Coronary artery (tissue), 2 donors: ENCODE data around the gene ATP9B.

Source experiments
- DNase-seq: peaks from one replicate; pipeline ENCODE4 v3.0.0-alpha.2; 2017; ENCODE audit warnings: low spot score
- H3K27ac ChIP-seq, 2 donors: fragments of 200-600 bp; sonication (generic); one replicate each; pipeline ENCODE4 v1.5.1; 2016 to 2019
- H3K4me3 ChIP-seq: fragments of 200-600 bp; sonication (generic); 2 replicates; pipeline ENCODE4 v1.5.1; 2016; ENCODE audit warnings: mild to moderate bottlenecking, moderate library complexity
- CTCF ChIP-seq: fragments of 200-600 bp; sonication (generic); IDR thresholded peaks from one replicate; pipeline ENCODE4 v1.5.1; 2019; ENCODE audit warnings: antibody characterized with exemption

The ATP9B gene

GRCh38 chr18:79095216-79095615 is 26.0 kb downstream of the ATP9B start:
- Histone ChIP-seq H3K4me3 (no peak overlapping the region), H3K27ac (no peak overlapping the region)
- DNase-seq, result no peak
- TF ChIP-seq CTCF, result no peak

- H3K27ac ChIP-seq, result no peak overlapping the region
- no peak for TF ChIP-seq CTCF
- H3K4me3 ChIP-seq, result no peak overlapping the region
- DNase-seq, result no peak
Measured at GRCh38 chr18:79100944-79101343, 31.8 kb downstream of the ATP9B start.

- TF ChIP-seq CTCF, result no peak
- no peak overlapping the region for H3K4me3 ChIP-seq
- DNase-seq, result no peak
- H3K27ac ChIP-seq, result no peak overlapping the region
Measured at GRCh38 chr18:79102886-79103285, 33.7 kb downstream of the ATP9B start.

DNA sequence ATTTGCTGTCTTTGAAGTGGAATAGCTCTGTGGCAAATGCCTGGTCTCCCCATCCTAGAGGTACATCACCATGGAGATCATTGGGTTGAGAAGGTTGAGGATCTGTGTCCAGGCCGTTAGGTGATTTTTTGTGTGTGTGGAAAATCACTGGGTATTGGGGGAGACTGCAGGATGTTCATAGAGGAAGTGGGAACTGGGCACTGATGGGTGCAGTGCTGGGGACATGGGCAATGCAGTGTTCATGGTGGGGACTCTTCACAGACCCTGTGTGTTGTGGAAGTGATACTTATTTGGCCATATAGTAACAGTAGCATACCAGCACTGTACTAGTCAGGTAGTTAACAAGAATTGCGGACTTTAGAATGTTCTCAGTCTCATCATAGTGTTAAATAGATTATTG is 34.9 kb downstream of the ATP9B start:
- DNase-seq, result no peak
- no peak overlapping the region for H3K27ac ChIP-seq
- H3K4me3 ChIP-seq, result no peak overlapping the region
- TF ChIP-seq CTCF, result no peak

DNA sequence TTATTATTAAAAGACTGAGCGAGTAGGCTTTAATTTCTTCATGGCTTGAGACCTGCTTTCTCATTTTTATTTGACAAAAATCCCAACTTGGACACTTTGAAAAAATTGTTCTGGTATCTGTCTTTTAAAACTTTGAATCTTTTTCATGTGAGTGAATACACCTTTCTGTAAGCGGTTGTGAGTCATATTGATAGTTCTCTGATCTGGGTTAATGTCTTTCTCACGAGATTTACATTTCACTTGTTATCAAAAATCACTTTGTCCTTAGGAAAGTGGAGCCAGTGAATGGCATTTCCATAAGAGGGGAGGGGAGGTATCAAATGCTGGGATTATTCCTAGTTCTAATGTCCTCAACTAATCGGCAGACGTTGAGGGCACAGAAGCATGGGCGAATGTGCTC is 36.3 kb downstream of the ATP9B start:
- no peak for TF ChIP-seq CTCF
- no peak overlapping the region for H3K27ac ChIP-seq
- DNase-seq, result no peak
- no peak overlapping the region for H3K4me3 ChIP-seq

DNA sequence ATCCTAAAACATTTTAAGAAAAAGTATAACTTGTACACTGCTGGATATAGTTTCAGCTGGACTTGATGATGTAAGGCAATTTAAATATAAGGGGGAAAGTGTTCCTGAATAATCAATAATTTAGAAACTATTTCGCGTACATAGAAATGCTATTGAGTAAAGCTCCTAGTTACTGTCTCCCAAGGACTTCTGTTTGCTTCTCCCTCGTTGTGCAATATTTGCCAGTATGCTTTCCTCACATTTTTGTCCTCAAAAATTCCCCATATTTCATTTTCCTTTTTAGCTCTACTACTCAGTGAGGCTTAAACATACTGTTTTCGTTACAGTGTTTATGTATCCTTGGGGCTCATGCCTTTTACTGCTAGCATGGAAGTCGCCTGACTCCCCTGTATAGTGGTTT is 36.9 kb downstream of the ATP9B start:
- H3K4me3 ChIP-seq, result no peak overlapping the region
- DNase-seq, result no peak
- no peak for TF ChIP-seq CTCF
- H3K27ac ChIP-seq, result no peak overlapping the region

DNA sequence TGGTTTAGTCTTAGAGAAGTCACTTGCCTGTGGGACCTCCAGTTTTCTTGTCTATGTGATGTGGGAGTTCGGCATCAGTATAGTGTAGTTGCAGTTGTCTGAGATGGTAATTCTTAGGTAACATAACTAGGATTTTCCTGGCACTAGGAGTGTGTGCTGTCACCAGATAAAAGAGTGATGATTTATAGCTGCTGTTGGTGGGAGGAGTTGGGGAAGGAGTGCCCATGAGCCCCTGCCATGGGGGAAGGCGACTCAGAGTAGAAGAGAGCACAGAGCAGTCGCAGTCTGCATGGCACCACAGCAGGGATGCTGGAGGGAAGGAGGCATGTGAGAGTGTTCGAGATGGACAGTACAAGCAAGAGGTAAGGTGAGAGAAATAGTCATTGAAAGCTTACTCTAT is 38.7 kb downstream of the ATP9B start:
- DNase-seq, result no peak
- H3K4me3 ChIP-seq, result no peak overlapping the region
- TF ChIP-seq CTCF, result no peak
- H3K27ac ChIP-seq, result no peak overlapping the region
